Right renal cortex interstitium (tissue), 3 donors: ENCODE results near the gene ASB18. TPM values are rescaled to one million over a fixed set of nuclear protein-coding genes. Genes with fewer than 3 reads are reported as not detected.

ENCODE experiments used
- DNase-seq, 3 donors: peaks; one replicate each; pipeline ENCODE4 v3.0.0-alpha.2; 2013; ENCODE audit warnings: low read depth in 3 of 3, low spot score in 2 of 3
- polyA plus RNA-seq, 3 donors: library from polyadenylated mRNA; unstranded; fragments of 120-200 nt; gene quantifications; one replicate each; pipeline ENCODE4 v1.2.1, GENCODE V29; 2013; ENCODE audit not compliant: insufficient read length in 3 of 3

The ASB18 gene
- polyA plus RNA-seq, 3 donors, result 0.03 to 0.06 TPM; not detected in 1

- no peak for DNase-seq
Observed at GRCh38 chr2:236242057-236242495, 22.1 kb downstream of the ASB18 start.

- DNase-seq, result no peak
Observed at GRCh38 chr2:236241181-236242056, 22.8 kb downstream of the ASB18 start.

GRCh38 chr2:236240228-236240990, 23.8 kb downstream of the ASB18 start:
- no peak for DNase-seq

- no peak for DNase-seq
Observed at GRCh38 chr2:236239276-236240065, 24.7 kb downstream of the ASB18 start.

- DNase-seq, result no peak
Observed at GRCh38 chr2:236238751-236239150, 25.5 kb downstream of the ASB18 start.

- DNase-seq, result no peak
Observed at GRCh38 chr2:236237468-236238190, 26.6 kb downstream of the ASB18 start.

- no peak for DNase-seq
Observed at GRCh38 chr2:236236559-236237452, 27.4 kb downstream of the ASB18 start.

GRCh38 chr2:236229186-236229585, 35.0 kb downstream of the ASB18 start:
- no peak for DNase-seq

- DNase-seq, result no peak
Observed at GRCh38 chr2:236223675-236224074, 40.5 kb downstream of the ASB18 start.

- no peak for DNase-seq
Observed at GRCh38 chr2:236221798-236222197, 42.4 kb downstream of the ASB18 start.

- no peak for DNase-seq
Observed at GRCh38 chr2:236219411-236219810, 44.8 kb downstream of the ASB18 start.

GRCh38 chr2:236217926-236218325, 46.3 kb downstream of the ASB18 start:
- no peak for DNase-seq

- DNase-seq, result no peak
Observed at GRCh38 chr2:236216711-236217110, 47.5 kb downstream of the ASB18 start.

GRCh38 chr2:236215761-236216333, 48.4 kb downstream of the ASB18 start:
- no peak for DNase-seq

- DNase-seq, result no peak
Observed at GRCh38 chr2:236215196-236215595, 49.0 kb downstream of the ASB18 start.

GRCh38 chr2:236214376-236214995, 49.7 kb downstream of the ASB18 start:
- no peak for DNase-seq

GRCh38 chr2:236211296-236211695, 52.9 kb downstream of the ASB18 start:
- DNase-seq, result no peak

GRCh38 chr2:236210536-236210935, 53.7 kb downstream of the ASB18 start:
- no peak for DNase-seq
